GM18507 (cell line): Measurements from ENCODE around the gene GNAS.
"Not testable (repeated sequence)": the region's sequence is repeated elsewhere in the genome, so short reads cannot be mapped to it uniquely, and the experiment has no call there.

Experiments
- DNase-seq: peaks from one replicate; pipeline ENCODE4 v3.0.0; 2011; ENCODE audit warnings: low read depth; ENCODE audit not compliant: insufficient read length; ENCODE audit errors: extremely low spot score
- FAIRE-seq: peaks from 2 replicates; lab custom pipeline; 2011; peaks lifted over from hg19 to GRCh38; lab: Jason Lieb, UNC

GNAS gene

GRCh38 chr20:58910473-58910872 lies 58.0 kb downstream of the GNAS start:
- DNase-seq (no peak), FAIRE-seq (no peak)

GRCh38 chr20:58911309-58911708 lies 58.8 kb downstream of the GNAS start:
- DNase-seq (no peak), FAIRE-seq (no peak)

GRCh38 chr20:58911970-58912369 lies 59.5 kb downstream of the GNAS start:
- FAIRE-seq (no peak), DNase-seq (no peak)

- DNase-seq (no peak), FAIRE-seq (no peak)
Measured at GRCh38 chr20:58913079-58913478, 60.6 kb downstream of the GNAS start.

GRCh38 chr20:58918621-58919020 lies 66.1 kb downstream of the GNAS start:
- FAIRE-seq, result no peak
- no peak for DNase-seq

GRCh38 chr20:58921564-58921963 lies 69.0 kb downstream of the GNAS start:
- FAIRE-seq (no peak), DNase-seq (no peak)

- FAIRE-seq, result no peak
Measured at GRCh38 chr20:58922036-58922435, 69.5 kb downstream of the GNAS start.

GRCh38 chr20:58923117-58923712 lies 70.7 kb downstream of the GNAS start:
- FAIRE-seq (no peak), DNase-seq (no peak)

More at GRCh38 chr20:58922036-58922435, 69.5 kb downstream of the GNAS start:
- DNase-seq, result no peak

GRCh38 chr20:58926802-58927489 lies 74.4 kb downstream of the GNAS start:
- DNase-seq (no peak), FAIRE-seq (no peak)

- FAIRE-seq (no peak), DNase-seq (no peak)
Measured at GRCh38 chr20:58927490-58928061, 75.1 kb downstream of the GNAS start.

GRCh38 chr20:58930496-58930895 lies 78.0 kb downstream of the GNAS start:
- no peak for FAIRE-seq
- no peak for DNase-seq

GRCh38 chr20:58932170-58932569 lies 79.7 kb downstream of the GNAS start:
- no peak for DNase-seq
- FAIRE-seq, result no peak

GRCh38 chr20:58938078-58938477 lies 85.6 kb downstream of the GNAS start:
- FAIRE-seq (no peak), DNase-seq (no peak)

- DNase-seq, result no peak
- FAIRE-seq, result peak; percentile 31
Measured at GRCh38 chr20:58938541-58938940, 86.0 kb downstream of the GNAS start.

GRCh38 chr20:58941471-58941870 lies 89.0 kb downstream of the GNAS start:
- DNase-seq, result no peak
- no peak for FAIRE-seq

- FAIRE-seq (no peak), DNase-seq (no peak)
Measured at GRCh38 chr20:58942549-58942948, 90.0 kb downstream of the GNAS start.

GRCh38 chr20:58944610-58945009 lies 92.1 kb downstream of the GNAS start:
- FAIRE-seq, result no peak

GRCh38 chr20:58945965-58946631 lies 93.6 kb downstream of the GNAS start:
- FAIRE-seq (no peak), DNase-seq (no peak)

More at GRCh38 chr20:58944610-58945009, 92.1 kb downstream of the GNAS start:
- DNase-seq, result no peak

GRCh38 chr20:58947797-58948388 lies 95.4 kb downstream of the GNAS start:
- FAIRE-seq, DNase-seq: not testable (repeated sequence)

- no peak for FAIRE-seq
- no peak for DNase-seq
Measured at GRCh38 chr20:58950603-58951002, 98.1 kb downstream of the GNAS start.
